HepG2 (cell line): ENCODE data around the gene RDH11. TPM values are rescaled to one million over a fixed set of nuclear protein-coding genes. Genes with fewer than 3 reads are reported as not detected.

Source experiments
- ATAC-seq: fragments of 200-7000 bp; cut with Tn5 transposase; 3 replicates; pipeline ENCODE4 v1.9.1; 2020; ENCODE audit warnings: mild to moderate bottlenecking, moderate library complexity
- BruUV-seq: library from RNA; stranded (reverse); fragments of 400-500 nt; replicated peaks from 2 replicates; lab custom pipeline; 2021; lab: Mats Ljungman, UMichigan
- CTCF ChIA-PET: fragments of 300-600 bp; formaldehyde crosslinking; extraction: SDS; loops from one replicate; lab custom pipeline; 2021; ENCODE audit warnings: low total read pairs, inconsistent platforms, low intra/inter-chr PET ratio; lab: Yijun Ruan, JAX
- POLR2A ChIA-PET: fragments of 350-600 bp; sonication (Branson Sonifier 250); formaldehyde crosslinking; loops from one replicate; lab custom pipeline; 2020; ENCODE audit warnings: antibody characterized with exemption, inconsistent platforms; lab: Yijun Ruan, JAX
- DNase-seq: peaks from one replicate; pipeline ENCODE4 v3.0.0-alpha.2; 2015; ENCODE audit warnings: low spot score
- FAIRE-seq: peaks from 3 replicates; lab custom pipeline; 2011; peaks lifted over from hg19 to GRCh38; lab: Jason Lieb, UNC
- H2AFZ ChIP-seq: one replicate; pipeline ENCODE4 v1.6.1; 2011; ENCODE audit warnings: low read length, inconsistent platforms
- H3K27ac ChIP-seq: fragments of 300-600 bp; 3 replicates; pipeline ENCODE4 v1.8.0; 2011; ENCODE audit warnings: mixed run types, mild to moderate bottlenecking, mixed read lengths, low read length, inconsistent platforms; ENCODE audit not compliant: insufficient read depth; ENCODE audit errors: extremely low read length
- H3K27me3 ChIP-seq, 2 experiments: fragments of 200-600 bp in 1 of 2; 2 replicates in 1 of 2; 3 replicates in 1 of 2; pipeline versions ENCODE4 v1.6.0 to v1.8.0; 2011; ENCODE audit warnings: low read length in 2 of 2, mild to moderate bottlenecking in 2 of 2, moderate library complexity in 2 of 2, inconsistent platforms in 1 of 2; ENCODE audit not compliant: insufficient read depth in 2 of 2, control insufficient read depth in 1 of 2
- H3K36me3 ChIP-seq, 2 experiments: fragments of 200-600 bp in 1 of 2; replicated peaks in 1 of 2; 2 replicates in 1 of 2; 3 replicates in 1 of 2; pipeline versions ENCODE4 v1.5.1 to v1.8.0; 2011; ENCODE audit warnings: low read length in 2 of 2, inconsistent platforms in 1 of 2; ENCODE audit not compliant: insufficient read depth in 2 of 2, control insufficient read depth in 1 of 2
- H3K4me1 ChIP-seq: 2 replicates; pipeline ENCODE4 v1.5.1; 2012; ENCODE audit warnings: low read length, inconsistent platforms; ENCODE audit not compliant: insufficient read depth
- H3K4me2 ChIP-seq: 2 replicates; pipeline ENCODE4 v1.6.0; 2011; ENCODE audit warnings: low read depth, low read length, inconsistent platforms
- H3K4me3 ChIP-seq, 3 experiments: fragments of 200-600 bp in 1 of 3; sonication (generic), shearing (Covaris generic) in 1 of 3; replicated peaks in 1 of 3; 2 replicates each; pipeline ENCODE4 v1.5.1; 2011 to 2016; ENCODE audit warnings: low read length in 3 of 3, inconsistent platforms in 2 of 3, low read depth in 2 of 3, mild to moderate bottlenecking in 2 of 3, control low read depth in 1 of 3, mixed read lengths in 1 of 3; ENCODE audit not compliant: insufficient read depth in 1 of 3
- H3K79me2 ChIP-seq: one replicate; pipeline ENCODE4 v1.6.1; 2011; ENCODE audit warnings: low read length, inconsistent platforms; ENCODE audit not compliant: insufficient read depth
- H3K9ac ChIP-seq: 2 replicates; pipeline ENCODE4 v1.6.0; 2011; ENCODE audit warnings: mild to moderate bottlenecking, low read depth, low read length, inconsistent platforms; ENCODE audit not compliant: insufficient read depth
- H3K9me3 ChIP-seq: 2 replicates; pipeline ENCODE4 v1.5.1; 2012; ENCODE audit warnings: mild to moderate bottlenecking, low read length
- H4K20me1 ChIP-seq: 2 replicates; pipeline ENCODE4 v1.6.0; 2011; ENCODE audit warnings: inconsistent platforms, mild to moderate bottlenecking, low read length, moderate library complexity; ENCODE audit not compliant: insufficient read depth
- ATRX ChIP-seq: sonication (generic); formaldehyde crosslinking; IDR thresholded peaks from 2 replicates; pipeline ENCODE4 v1.4.0; 2020; ENCODE audit warnings: missing genetic modification reagents, borderline replicate concordance
- CCDC6 ChIP-seq: sonication (generic); formaldehyde crosslinking; IDR thresholded peaks from 2 replicates; pipeline ENCODE4 v1.8.1; 2022; ENCODE audit warnings: mild to moderate bottlenecking, missing genetic modification reagents, moderate library complexity
- CEBPZ ChIP-seq: IDR thresholded peaks from 2 replicates; pipeline ENCODE4 v1.6.1; 2012; ENCODE audit warnings: low read length, improper control_type of control experiment
- ETV5 ChIP-seq: IDR thresholded peaks from 2 replicates; pipeline ENCODE4 v1.6.1; 2018; ENCODE audit warnings: missing biosample characterization, missing genetic modification reagents, inconsistent platforms, borderline replicate concordance
- HMG20A ChIP-seq: IDR thresholded peaks from 2 replicates; pipeline ENCODE4 v1.6.1; 2016; ENCODE audit warnings: borderline replicate concordance
- IKZF4 ChIP-seq: sonication (generic); formaldehyde crosslinking; IDR thresholded peaks from 2 replicates; pipeline ENCODE4 v1.5.1; 2020; ENCODE audit warnings: borderline replicate concordance, mild to moderate bottlenecking, low read depth, missing genetic modification reagents; ENCODE audit errors: not compliant biosample characterization
- KLF15 ChIP-seq: sonication (generic); formaldehyde crosslinking; IDR thresholded peaks from 2 replicates; pipeline ENCODE4 v1.8.1; 2023; ENCODE audit warnings: borderline replicate concordance, mild to moderate bottlenecking, inconsistent platforms, missing genetic modification reagents, mixed read lengths
- LCORL ChIP-seq, 2 experiments: fragments of 450-650 bp in 1 of 2; sonication (generic) in 1 of 2; formaldehyde crosslinking in 1 of 2; IDR thresholded peaks; 2 replicates each; pipeline versions ENCODE4 v1.5.0 to v1.6.1; 2017 to 2020; ENCODE audit warnings: antibody characterized with exemption in 1 of 2, missing genetic modification reagents in 1 of 2
- MEIS1 ChIP-seq: sonication (generic); formaldehyde crosslinking; IDR thresholded peaks from 2 replicates; pipeline ENCODE4 v1.9.0; 2021; ENCODE audit warnings: mild to moderate bottlenecking, missing genetic modification reagents, moderate library complexity, borderline replicate concordance
- SKI ChIP-seq: fragments of 450-650 bp; IDR thresholded peaks from one replicate; pipeline ENCODE4 v1.6.1; 2018; ENCODE audit warnings: mild to moderate bottlenecking; ENCODE audit not compliant: partially characterized antibody
- ZBTB10 ChIP-seq: sonication (generic); formaldehyde crosslinking; IDR thresholded peaks from 2 replicates; pipeline ENCODE4 v1.4.0; 2020; ENCODE audit warnings: missing genetic modification reagents, borderline replicate concordance
- WGBS: methylation state at CpG from one replicate; pipeline ENCODE4 v1.1.6; 2017; ENCODE audit warnings: low lambda C conversion rate; 5-methylcytosine and 5-hydroxymethylcytosine counted together
- in situ Hi-C: cut with HindIII; loops from 2 replicates; pipeline ENCODE4 v1.10.0; 2017; ENCODE audit warnings: low pct_unique_long_range_greater_than_20kb; ENCODE audit not compliant: extremely low pct_ligation_motif_present
- intact Hi-C: fragments of 100-400 bp; cut with micrococcal nuclease; formaldehyde crosslinking; loops from one replicate; pipeline ENCODE4 v1.10.0; 2022; ENCODE audit not compliant: unreplicated experiment
- polyA plus RNA-seq, 8 experiments: library from polyadenylated mRNA; depleted of rRNA in 3 of 8; stranded (reverse) in 7 of 8; unstranded in 1 of 8; fragments of >200 nt; fragmentation: Illumina TruSeq in 4 of 8; extraction: Trizol in 4 of 8; gene quantifications; 2 replicates each; pipeline versions ENCODE4 v1.2.1 to v1.2.3, GENCODE V29; 2011 to 2016; ENCODE audit warnings: low read depth in 4 of 8, missing spikeins in 1 of 8, mixed read lengths in 1 of 8; ENCODE audit not compliant: insufficient read depth in 1 of 8
- total RNA-seq, 5 experiments: library from RNA; depleted of rRNA; stranded (reverse); fragments of >200 nt; fragmentation: Illumina TruSeq; extraction: Trizol; gene quantifications; 2 replicates each; pipeline ENCODE4 v1.2.3, GENCODE V29; 2016; ENCODE audit warnings: low read depth in 1 of 5
- TF ChIP-seq, protein P1 (sequence below): sonication (generic); formaldehyde crosslinking; IDR thresholded peaks from 2 replicates; pipeline ENCODE4 v1.5.0; 2020; ENCODE audit warnings: mild to moderate bottlenecking, missing genetic modification reagents, borderline replicate concordance

RDH11 gene
- total and polyA plus RNA-seq, 2 of the 13 experiments (the other 11 are each of a cell fraction or from before 2014, with no cell fraction given), result 106 to 131 TPM

GRCh38 chr14:67680121-67680602, 15.4 kb downstream of the RDH11 start:
- intact Hi-C loops, result no loop called here
- Histone ChIP-seq H4K20me1 (no peaks in the 10 kb centered on the region), H3K79me2 (peaks cover 10% of the 10 kb centered on the region), H3K27ac (no peak overlapping the region), H2AFZ (no peak overlapping the region), H3K27me3 (no peaks in the 10 kb centered on the region), H3K4me3 (no peak overlapping the region), H3K36me3 (peaks cover 15 to 76% of the 10 kb centered on the region in 2 experiments), H3K4me1 (peaks cover 6% of the 10 kb centered on the region), H3K9ac (no peak overlapping the region), H3K9me3 (no peaks in the 10 kb centered on the region), H3K4me2 (no peak overlapping the region)
- BruUV-seq, result no TSS peak
- DNase-seq, result no peak
- no peak for FAIRE-seq
- WGBS, result 97% methylated on average over 3 of the region's 3 CpGs
- no peak for ATAC-seq
- ChIA-PET POLR2A (no interaction called here), CTCF (no interaction called here)
- in situ Hi-C loops, result no loop called here
- no peak for TF ChIP-seq IKZF4 (CRISPR knock-in tag)
- no peak for TF ChIP-seq ATRX
- TF ChIP-seq, protein P1, sequence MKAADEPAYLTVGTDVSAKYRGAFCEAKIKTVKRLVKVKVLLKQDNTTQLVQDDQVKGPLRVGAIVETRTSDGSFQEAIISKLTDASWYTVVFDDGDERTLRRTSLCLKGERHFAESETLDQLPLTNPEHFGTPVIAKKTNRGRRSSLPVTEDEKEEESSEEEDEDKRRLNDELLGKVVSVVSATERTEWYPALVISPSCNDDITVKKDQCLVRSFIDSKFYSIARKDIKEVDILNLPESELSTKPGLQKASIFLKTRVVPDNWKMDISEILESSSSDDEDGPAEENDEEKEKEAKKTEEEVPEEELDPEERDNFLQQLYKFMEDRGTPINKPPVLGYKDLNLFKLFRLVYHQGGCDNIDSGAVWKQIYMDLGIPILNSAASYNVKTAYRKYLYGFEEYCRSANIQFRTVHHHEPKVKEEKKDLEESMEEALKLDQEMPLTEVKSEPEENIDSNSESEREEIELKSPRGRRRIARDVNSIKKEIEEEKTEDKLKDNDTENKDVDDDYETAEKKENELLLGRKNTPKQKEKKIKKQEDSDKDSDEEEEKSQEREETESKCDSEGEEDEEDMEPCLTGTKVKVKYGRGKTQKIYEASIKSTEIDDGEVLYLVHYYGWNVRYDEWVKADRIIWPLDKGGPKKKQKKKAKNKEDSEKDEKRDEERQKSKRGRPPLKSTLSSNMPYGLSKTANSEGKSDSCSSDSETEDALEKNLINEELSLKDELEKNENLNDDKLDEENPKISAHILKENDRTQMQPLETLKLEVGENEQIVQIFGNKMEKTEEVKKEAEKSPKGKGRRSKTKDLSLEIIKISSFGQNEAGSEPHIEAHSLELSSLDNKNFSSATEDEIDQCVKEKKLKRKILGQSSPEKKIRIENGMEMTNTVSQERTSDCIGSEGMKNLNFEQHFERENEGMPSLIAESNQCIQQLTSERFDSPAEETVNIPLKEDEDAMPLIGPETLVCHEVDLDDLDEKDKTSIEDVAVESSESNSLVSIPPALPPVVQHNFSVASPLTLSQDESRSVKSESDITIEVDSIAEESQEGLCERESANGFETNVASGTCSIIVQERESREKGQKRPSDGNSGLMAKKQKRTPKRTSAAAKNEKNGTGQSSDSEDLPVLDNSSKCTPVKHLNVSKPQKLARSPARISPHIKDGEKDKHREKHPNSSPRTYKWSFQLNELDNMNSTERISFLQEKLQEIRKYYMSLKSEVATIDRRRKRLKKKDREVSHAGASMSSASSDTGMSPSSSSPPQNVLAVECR (CRISPR knock-in tag), result no peak
- no peak for TF ChIP-seq CEBPZ
- TF ChIP-seq LCORL (IDR thresholded peaks at IDR 0.05), result no peak
- no peak for TF ChIP-seq LCORL (CRISPR knock-in tag; IDR thresholded peaks at IDR 0.05)
- TF ChIP-seq ETV5 (CRISPR knock-in tag), result no peak
- TF ChIP-seq SKI, result no peak
- TF ChIP-seq KLF15 (CRISPR knock-in tag), result no peak
- no peak for TF ChIP-seq ZBTB10 (CRISPR knock-in tag)
- TF ChIP-seq HMG20A (CRISPR knock-in tag), result no peak
- TF ChIP-seq MEIS1 (CRISPR knock-in tag), result no peak
- no peak for TF ChIP-seq CCDC6 (CRISPR knock-in tag)
